ENCODE results near the gene GLT1D1.

GLT1D1 gene

DNA sequence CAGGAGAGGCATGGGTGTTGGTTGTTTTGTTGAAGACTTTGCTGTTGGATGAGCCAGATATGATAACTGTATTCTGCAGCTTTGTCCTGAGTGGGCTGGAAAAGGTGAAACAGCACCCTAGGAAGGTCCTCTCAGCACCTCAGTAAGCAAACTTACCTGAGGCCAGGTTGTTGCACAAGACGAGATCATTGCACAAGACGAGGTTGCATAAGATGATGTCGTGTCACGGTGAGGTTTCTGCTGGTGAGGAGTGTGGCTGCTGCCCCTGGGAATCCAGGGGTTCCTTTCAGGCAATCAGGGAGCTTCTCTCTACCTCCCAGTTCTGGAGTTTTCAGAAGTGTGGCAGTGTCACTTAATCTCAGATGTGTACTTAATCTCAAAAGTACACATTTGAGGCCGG lies 85.6 kb downstream of the GLT1D1 start:
- Histone ChIP-seq H3K36me3 (ENCODE audit: control insufficient read depth, insufficient read depth, low read length) (no peaks in the 10 kb centered on the region), H3K27me3 (ENCODE audit: control insufficient read depth, insufficient read depth, low read length) (no peaks in the 10 kb centered on the region), H3K9me3 (ENCODE audit: control insufficient read depth, insufficient read depth, low read length) (peaks cover 12% of the 10 kb centered on the region), H3K27ac (ENCODE audit: low read length) (no peak overlapping the region), H3K4me1 (ENCODE audit: control insufficient read depth, insufficient read depth, low read length) (no peaks in the 10 kb centered on the region), H3K4me3 (ENCODE audit: low read length) (no peak overlapping the region)
- WGBS (ENCODE audit: insufficient coverage, insufficient read length): no CpG with 5 or more reads among the region's 5 CpGs
- DNase-seq (ENCODE audit: low read depth, low spot score): no peak

DNA sequence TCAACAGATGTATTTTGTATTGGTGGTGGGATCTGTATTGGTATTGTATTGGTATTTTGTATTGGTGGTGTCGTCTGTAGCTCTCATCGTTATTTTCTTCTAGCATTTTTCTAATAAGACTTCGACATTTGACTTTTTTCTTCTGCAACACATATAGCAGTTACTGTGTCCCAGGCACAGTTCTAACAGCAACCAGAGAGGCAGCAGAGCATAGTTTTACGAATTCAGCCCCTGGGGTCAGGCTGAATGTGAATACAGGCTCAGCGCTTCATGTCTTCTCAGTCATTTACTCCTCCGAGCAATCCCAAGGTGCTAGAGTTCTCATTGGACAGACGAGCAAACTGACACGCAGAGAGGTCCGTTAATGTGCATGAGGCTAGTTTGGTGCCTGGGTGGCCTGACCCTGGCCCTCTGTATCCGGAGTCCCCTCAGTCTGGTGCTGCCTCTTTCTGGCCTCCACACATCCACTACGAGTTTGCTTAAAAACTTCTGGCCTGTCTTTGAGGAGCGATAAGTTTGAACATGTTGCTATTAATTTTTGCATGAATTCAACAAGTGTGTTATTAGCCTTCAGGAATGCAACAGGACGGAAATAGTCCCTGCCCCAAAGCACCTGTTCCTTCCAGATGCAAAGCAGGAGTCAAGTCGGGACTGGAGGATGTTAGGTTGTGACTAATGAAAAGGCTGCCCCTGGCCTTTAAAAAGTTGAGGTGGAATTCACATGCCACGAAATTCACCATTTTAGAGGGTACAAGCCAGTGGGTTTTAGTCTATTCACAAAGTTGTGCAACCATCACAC lies 87.0 kb downstream of the GLT1D1 start:
- Histone ChIP-seq H3K4me3 (ENCODE audit: low read length) (no peak overlapping the region), H3K27me3 (ENCODE audit: control insufficient read depth, insufficient read depth, low read length) (no peaks in the 10 kb centered on the region), H3K36me3 (ENCODE audit: control insufficient read depth, insufficient read depth, low read length) (no peaks in the 10 kb centered on the region), H3K4me1 (ENCODE audit: control insufficient read depth, insufficient read depth, low read length) (no peaks in the 10 kb centered on the region), H3K9me3 (ENCODE audit: control insufficient read depth, insufficient read depth, low read length) (peaks cover 12% of the 10 kb centered on the region), H3K27ac (ENCODE audit: low read length) (no peak overlapping the region)
- no peak for DNase-seq (ENCODE audit: low read depth, low spot score)
- no CpG with 5 or more reads among the region's 15 CpGs for WGBS (ENCODE audit: insufficient coverage, insufficient read length)

DNA sequence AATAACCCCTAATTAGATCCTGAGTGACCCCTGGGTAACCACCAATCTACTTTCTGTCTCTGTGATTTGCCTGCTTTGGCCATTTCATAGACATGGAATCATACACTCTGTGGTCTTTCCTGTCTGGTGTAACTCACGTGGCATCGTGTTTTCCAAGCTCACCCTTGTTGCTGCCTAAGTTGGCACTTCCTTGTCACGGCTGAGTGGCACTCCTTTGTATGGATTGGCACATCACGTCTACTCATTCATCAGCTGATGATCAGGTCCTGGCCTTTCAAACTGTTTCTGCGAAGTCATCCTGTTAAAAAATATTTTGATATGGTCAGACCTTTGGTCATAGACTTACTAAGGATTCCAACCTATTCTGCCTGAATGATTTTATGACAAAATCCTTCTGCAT lies 87.7 kb downstream of the GLT1D1 start:
- DNase-seq (ENCODE audit: low read depth, low spot score): no peak
- no CpG with 5 or more reads among the region's 5 CpGs for WGBS (ENCODE audit: insufficient coverage, insufficient read length)

DNA sequence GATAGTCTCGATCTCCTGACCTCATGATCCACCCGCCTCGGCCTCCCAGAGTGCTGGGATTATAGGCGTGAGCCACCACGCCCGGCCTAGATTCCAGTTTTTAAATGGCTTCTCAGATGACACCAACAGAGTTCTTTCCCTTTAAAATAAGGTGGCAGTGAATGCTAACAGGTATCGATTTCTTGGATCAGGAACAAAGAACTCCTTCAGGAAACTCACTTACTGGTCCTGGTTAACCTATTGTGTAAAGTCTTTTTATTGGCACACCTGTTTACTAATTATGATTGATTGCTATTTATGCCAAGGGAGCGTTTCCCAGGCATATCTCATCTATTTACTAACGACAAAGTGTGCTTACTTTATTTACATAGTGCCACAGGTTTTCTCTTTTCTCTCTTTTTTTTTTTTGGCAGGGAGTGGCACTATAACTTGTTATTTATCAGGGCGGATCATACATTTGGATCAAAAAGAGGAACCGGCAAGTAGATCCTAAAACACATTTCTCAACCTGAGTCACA lies 89.7 kb downstream of the GLT1D1 start:
- no CpG with 5 or more reads among the region's 11 CpGs for WGBS (ENCODE audit: insufficient coverage, insufficient read length)
- H3K36me3 ChIP-seq (ENCODE audit: control insufficient read depth, insufficient read depth, low read length): no peaks in the 10 kb centered on the region
- H3K9me3 ChIP-seq (ENCODE audit: control insufficient read depth, insufficient read depth, low read length): peaks cover 16% of the 10 kb centered on the region
- H3K4me1 ChIP-seq (ENCODE audit: control insufficient read depth, insufficient read depth, low read length): no peaks in the 10 kb centered on the region
- no peak for DNase-seq (ENCODE audit: low read depth, low spot score)
- no peaks in the 10 kb centered on the region for H3K27me3 ChIP-seq (ENCODE audit: control insufficient read depth, insufficient read depth, low read length)
- H3K27ac ChIP-seq (ENCODE audit: low read length): no peak overlapping the region
- no peak overlapping the region for H3K4me3 ChIP-seq (ENCODE audit: low read length)

More for the DNA sequence above, 87.7 kb downstream of the GLT1D1 start:
- no peaks in the 10 kb centered on the region for H3K27me3 ChIP-seq (ENCODE audit: control insufficient read depth, insufficient read depth, low read length)
- H3K27ac ChIP-seq (ENCODE audit: low read length): no peak overlapping the region
- H3K4me1 ChIP-seq (ENCODE audit: control insufficient read depth, insufficient read depth, low read length): no peaks in the 10 kb centered on the region
- no peaks in the 10 kb centered on the region for H3K36me3 ChIP-seq (ENCODE audit: control insufficient read depth, insufficient read depth, low read length)
- peaks cover 15% of the 10 kb centered on the region for H3K9me3 ChIP-seq (ENCODE audit: control insufficient read depth, insufficient read depth, low read length)
- no peak overlapping the region for H3K4me3 ChIP-seq (ENCODE audit: low read length)

DNA sequence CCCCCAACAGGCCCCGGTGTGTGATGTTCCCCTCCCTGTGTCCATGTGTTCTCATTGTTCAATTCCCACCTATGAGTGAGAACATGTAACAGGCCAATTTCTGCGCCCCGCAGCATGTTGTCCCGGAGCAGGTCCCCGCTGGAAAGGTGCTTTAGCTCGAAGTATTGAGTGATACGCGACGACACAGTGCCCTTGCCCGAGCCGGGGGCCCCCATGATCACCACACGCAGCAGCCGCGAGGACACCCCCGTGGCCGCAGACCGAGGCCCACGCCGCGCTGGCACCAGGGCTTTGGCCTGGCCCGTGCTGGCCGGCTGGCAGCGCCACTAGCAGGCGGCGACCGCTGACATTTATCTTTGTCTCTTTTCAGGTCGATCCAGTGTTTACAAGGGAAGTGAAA lies 91.7 kb downstream of the GLT1D1 start:
- Histone ChIP-seq H3K36me3 (ENCODE audit: control insufficient read depth, insufficient read depth, low read length) (no peaks in the 10 kb centered on the region), H3K9me3 (ENCODE audit: control insufficient read depth, insufficient read depth, low read length) (peaks cover 21% of the 10 kb centered on the region), H3K4me3 (ENCODE audit: low read length) (no peak overlapping the region), H3K27me3 (ENCODE audit: control insufficient read depth, insufficient read depth, low read length) (no peaks in the 10 kb centered on the region), H3K4me1 (ENCODE audit: control insufficient read depth, insufficient read depth, low read length) (no peaks in the 10 kb centered on the region), H3K27ac (ENCODE audit: low read length) (no peak overlapping the region)
- WGBS (ENCODE audit: insufficient coverage, insufficient read length): no CpG with 5 or more reads among the region's 27 CpGs
- DNase-seq (ENCODE audit: low read depth, low spot score): no peak

DNA sequence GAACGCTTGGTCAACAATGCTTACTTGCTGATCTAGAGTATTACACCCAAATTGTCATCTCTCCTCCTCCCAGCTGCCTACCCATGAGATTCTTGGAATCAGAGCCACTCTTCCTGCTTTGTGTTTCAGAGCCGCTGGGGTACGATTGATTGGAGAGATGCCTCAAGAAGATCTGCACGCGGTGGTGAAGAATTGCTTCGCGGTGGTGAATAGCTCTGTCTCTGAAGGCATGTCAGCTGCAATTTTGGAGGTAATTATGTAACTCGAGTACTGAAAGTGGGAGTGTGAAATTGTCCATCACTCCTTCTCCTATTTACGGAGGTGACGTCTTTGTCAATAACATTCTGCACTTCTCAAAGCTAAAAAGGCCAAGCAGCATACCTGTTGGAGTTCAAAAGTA lies 93.9 kb downstream of the GLT1D1 start:
- Histone ChIP-seq H3K27me3 (ENCODE audit: control insufficient read depth, insufficient read depth, low read length) (no peaks in the 10 kb centered on the region), H3K9me3 (ENCODE audit: control insufficient read depth, insufficient read depth, low read length) (peaks cover 27% of the 10 kb centered on the region), H3K4me3 (ENCODE audit: low read length) (no peak overlapping the region), H3K27ac (ENCODE audit: low read length) (no peak overlapping the region), H3K36me3 (ENCODE audit: control insufficient read depth, insufficient read depth, low read length) (no peaks in the 10 kb centered on the region), H3K4me1 (ENCODE audit: control insufficient read depth, insufficient read depth, low read length) (no peaks in the 10 kb centered on the region; the same call in 1 of the 2 replicates)
- WGBS (ENCODE audit: insufficient coverage, insufficient read length): no CpG with 5 or more reads among the region's 10 CpGs
- DNase-seq (ENCODE audit: low read depth, low spot score): no peak

DNA sequence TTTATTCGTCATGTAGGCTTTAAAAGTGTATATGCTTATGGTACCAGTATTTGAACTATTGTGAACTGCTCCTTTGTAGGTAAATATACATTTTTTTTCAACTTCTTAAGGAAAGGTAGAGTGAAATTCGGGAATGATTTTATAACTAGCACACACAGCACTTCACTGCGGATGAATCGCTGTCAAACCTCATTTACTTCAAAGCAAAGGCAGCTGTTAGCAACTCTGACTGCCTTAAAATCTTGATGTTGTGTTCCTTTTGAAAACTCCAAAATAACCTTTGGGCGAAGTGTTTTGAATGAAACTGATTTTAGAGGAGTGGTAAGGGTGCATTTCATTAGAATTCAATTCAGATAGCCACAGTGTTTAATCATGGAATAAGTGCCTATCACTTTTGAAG lies 95.8 kb downstream of the GLT1D1 start:
- H3K27me3 ChIP-seq (ENCODE audit: control insufficient read depth, insufficient read depth, low read length): no peaks in the 10 kb centered on the region
- WGBS (ENCODE audit: insufficient coverage, insufficient read length): no CpG with 5 or more reads among the region's 5 CpGs

DNA sequence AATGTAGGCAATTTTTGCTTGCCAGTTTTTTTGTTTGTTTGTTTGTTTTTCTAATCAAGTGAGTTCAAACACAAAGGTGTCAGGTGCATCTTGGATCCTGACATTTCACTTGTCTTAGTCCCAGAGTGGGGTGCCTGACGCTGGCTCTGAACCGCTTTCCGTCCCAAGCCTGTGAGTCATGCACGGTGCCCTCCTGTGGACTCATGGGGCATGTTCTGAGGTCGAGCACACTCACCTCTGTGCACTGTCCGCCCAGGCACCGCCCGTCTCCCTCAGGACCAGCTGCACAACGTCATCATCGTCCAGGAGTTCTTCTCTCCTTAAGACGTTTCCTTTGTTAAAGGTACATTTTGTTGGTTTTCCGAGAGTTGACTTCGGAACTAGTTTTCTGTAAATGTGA lies 98.2 kb downstream of the GLT1D1 start:
- Histone ChIP-seq H3K4me3 (ENCODE audit: low read length) (no peak overlapping the region), H3K4me1 (ENCODE audit: control insufficient read depth, insufficient read depth, low read length) (no peaks in the 10 kb centered on the region; the same call in 1 of the 2 replicates), H3K27ac (ENCODE audit: low read length) (no peak overlapping the region), H3K9me3 (ENCODE audit: control insufficient read depth, insufficient read depth, low read length) (peaks cover 22% of the 10 kb centered on the region), H3K36me3 (ENCODE audit: control insufficient read depth, insufficient read depth, low read length) (no peaks in the 10 kb centered on the region), H3K27me3 (ENCODE audit: control insufficient read depth, insufficient read depth, low read length) (no peaks in the 10 kb centered on the region)
- DNase-seq (ENCODE audit: low read depth, low spot score): no peak
- WGBS (ENCODE audit: insufficient coverage, insufficient read length): no CpG with 5 or more reads among the region's 13 CpGs

More for the DNA sequence above, 95.8 kb downstream of the GLT1D1 start:
- Histone ChIP-seq H3K36me3 (ENCODE audit: control insufficient read depth, insufficient read depth, low read length) (no peaks in the 10 kb centered on the region), H3K4me3 (ENCODE audit: low read length) (no peak overlapping the region), H3K27ac (ENCODE audit: low read length) (no peak overlapping the region), H3K9me3 (ENCODE audit: control insufficient read depth, insufficient read depth, low read length) (peaks cover 27% of the 10 kb centered on the region), H3K4me1 (ENCODE audit: control insufficient read depth, insufficient read depth, low read length) (no peaks in the 10 kb centered on the region; the same call in 1 of the 2 replicates)
- no peak for DNase-seq (ENCODE audit: low read depth, low spot score)

DNA sequence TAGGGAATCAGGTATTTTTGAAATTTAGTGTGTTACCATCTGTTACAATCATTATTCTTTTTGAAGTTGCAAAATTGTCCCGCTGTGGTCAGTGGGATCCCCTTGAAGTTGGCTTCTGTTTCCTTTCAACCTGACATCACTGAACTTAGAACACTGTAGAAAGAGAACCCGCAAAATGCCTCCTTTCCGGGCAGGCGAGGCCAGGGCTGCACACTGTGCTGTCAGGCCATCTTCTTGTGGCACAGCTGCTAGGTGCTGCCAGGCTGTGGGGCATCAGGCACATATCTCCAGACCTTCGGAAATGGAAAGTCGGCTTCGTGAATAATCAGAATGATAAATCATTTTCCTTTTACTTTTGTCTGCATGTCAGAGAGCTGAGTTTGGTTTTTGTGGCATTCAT lies 103.5 kb downstream of the GLT1D1 start:
- peaks cover 14% of the 10 kb centered on the region for H3K9me3 ChIP-seq (ENCODE audit: control insufficient read depth, insufficient read depth, low read length)
- no CpG with 5 or more reads among the region's 7 CpGs for WGBS (ENCODE audit: insufficient coverage, insufficient read length)
- no peak overlapping the region for H3K27ac ChIP-seq (ENCODE audit: low read length)
- no peak for DNase-seq (ENCODE audit: low read depth, low spot score)
- no peak overlapping the region for H3K4me3 ChIP-seq (ENCODE audit: low read length)
- no peaks in the 10 kb centered on the region for H3K4me1 ChIP-seq (ENCODE audit: control insufficient read depth, insufficient read depth, low read length)
- no peaks in the 10 kb centered on the region for H3K27me3 ChIP-seq (ENCODE audit: control insufficient read depth, insufficient read depth, low read length)
- no peaks in the 10 kb centered on the region for H3K36me3 ChIP-seq (ENCODE audit: control insufficient read depth, insufficient read depth, low read length)

DNA sequence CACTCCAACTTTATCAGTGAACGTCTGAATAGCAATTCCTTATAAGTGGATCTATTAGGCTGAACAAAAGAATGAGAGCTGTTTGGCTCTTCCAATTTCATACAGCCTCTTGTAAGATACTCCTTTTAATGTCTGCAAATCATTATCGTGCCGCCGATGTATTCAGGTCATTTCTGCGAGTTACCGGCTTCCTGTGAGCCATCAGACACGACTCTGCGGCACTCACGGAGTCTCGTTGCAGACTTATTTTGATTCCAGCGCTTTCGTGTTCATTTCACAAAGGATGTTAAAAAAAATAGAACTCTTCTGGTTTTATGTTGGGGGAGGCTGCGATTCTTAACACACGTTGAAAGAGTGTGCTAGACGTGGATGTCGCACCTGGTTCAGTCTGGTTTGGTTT lies 106.6 kb downstream of the GLT1D1 start:
- Histone ChIP-seq H3K9me3 (ENCODE audit: control insufficient read depth, insufficient read depth, low read length) (peaks cover 17% of the 10 kb centered on the region), H3K27me3 (ENCODE audit: control insufficient read depth, insufficient read depth, low read length) (no peaks in the 10 kb centered on the region), H3K36me3 (ENCODE audit: control insufficient read depth, insufficient read depth, low read length) (no peaks in the 10 kb centered on the region), H3K4me1 (ENCODE audit: control insufficient read depth, insufficient read depth, low read length) (no peaks in the 10 kb centered on the region), H3K4me3 (ENCODE audit: low read length) (no peak overlapping the region), H3K27ac (ENCODE audit: low read length) (no peak overlapping the region)
- no peak for DNase-seq (ENCODE audit: low read depth, low spot score)
- WGBS (ENCODE audit: insufficient coverage, insufficient read length): no CpG with 5 or more reads among the region's 16 CpGs

Data from iPS DF 6.9 (cell line).